GM18502 (cell line): ENCODE data around the gene PACS2.

Experiments used
- ATAC-seq: cut with Tn5 transposase; IDR thresholded peaks from one replicate; pipeline ENCODE4 v1.9.1; 2021; ENCODE audit warnings: mild to moderate bottlenecking; ENCODE audit not compliant: unreplicated experiment, poor library complexity

Gene PACS2

DNA sequence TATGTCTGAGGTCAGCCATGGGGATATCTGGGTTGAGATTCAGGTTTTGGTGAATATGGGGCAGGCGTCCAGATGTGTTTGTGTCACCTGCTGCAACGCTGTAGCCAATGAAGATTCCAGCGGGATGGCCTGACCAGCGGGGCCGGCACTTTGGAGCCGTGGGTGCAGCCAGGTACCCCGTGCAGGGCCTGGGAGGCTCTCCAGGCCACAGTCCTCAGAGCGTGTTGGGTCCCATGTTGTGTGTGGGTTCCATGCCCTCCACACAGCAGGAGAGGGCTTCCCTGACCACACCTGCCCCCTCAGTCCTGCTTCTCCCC is 80.9 kb downstream of the PACS2 start:
- no peak for ATAC-seq

DNA sequence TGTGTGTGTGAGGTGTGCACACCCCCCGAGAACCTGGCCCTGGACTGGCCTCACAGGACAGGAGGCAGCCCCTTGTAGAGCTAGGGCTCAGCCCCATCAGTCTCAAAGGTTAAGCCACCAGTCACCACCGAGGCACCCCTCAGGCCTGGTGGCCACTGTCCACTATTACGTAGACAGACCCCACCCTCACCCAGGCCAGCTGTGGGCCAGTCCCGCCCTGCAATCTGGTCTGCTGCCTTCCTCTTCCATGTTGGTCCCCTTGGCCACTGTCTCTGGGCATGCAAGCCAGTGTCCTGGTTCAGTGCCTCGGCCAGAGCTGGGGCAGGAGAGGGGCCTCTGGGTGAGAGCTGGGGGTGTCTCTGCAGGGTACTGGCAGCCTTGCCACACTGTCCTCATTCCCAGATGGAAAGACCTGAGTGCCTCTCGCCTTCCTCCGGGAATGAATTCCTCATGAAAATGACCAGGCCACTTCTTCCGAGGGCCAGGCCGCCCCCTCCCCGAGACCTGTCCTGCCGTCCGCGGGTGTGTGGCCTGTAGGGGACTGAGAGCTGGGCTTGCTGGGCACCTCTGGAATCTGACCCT is 82.9 kb downstream of the PACS2 start:
- ATAC-seq: peak; percentile 5

DNA sequence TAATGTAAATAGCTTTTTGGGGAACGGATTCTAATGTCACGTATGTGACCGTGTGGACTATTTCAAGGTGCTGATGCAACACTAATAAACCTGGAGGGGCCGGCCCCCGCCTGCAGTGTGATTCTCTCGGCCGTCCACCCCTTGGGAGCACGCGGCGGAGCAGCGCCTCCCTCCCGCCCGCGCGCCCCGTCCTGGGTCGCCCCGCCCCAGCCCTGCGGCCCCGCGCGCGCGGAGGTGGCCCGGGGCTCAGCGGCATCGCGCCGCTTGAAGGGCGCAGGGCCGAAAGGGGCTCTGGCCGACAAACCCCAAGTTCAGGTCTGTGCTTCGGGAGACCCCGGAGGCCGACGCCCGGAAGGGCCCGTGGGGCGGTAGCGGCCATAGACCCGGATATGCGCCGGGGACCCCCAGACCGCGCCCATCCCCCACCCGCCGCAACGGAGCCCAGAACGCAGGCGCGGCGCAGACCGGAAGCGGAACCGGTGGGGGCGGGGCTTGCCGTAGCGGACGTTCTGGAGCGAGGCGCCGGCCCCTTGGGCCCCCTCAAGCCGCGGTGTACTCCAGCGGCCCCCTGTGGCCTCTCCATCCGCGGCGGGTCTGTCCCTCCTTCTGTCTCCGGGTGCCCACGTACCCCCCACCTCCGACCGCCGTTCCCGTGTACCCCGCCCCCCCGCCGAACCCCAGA is 83.6 kb downstream of the PACS2 start, which contains the start of gene TEX22:
Gene TEX22, plus strand, starts transcription at position 495 of the 682 bp plus-strand sequence. CDS start 803 bp downstream, outside the sequence.
- peak; percentile 82 for ATAC-seq

DNA sequence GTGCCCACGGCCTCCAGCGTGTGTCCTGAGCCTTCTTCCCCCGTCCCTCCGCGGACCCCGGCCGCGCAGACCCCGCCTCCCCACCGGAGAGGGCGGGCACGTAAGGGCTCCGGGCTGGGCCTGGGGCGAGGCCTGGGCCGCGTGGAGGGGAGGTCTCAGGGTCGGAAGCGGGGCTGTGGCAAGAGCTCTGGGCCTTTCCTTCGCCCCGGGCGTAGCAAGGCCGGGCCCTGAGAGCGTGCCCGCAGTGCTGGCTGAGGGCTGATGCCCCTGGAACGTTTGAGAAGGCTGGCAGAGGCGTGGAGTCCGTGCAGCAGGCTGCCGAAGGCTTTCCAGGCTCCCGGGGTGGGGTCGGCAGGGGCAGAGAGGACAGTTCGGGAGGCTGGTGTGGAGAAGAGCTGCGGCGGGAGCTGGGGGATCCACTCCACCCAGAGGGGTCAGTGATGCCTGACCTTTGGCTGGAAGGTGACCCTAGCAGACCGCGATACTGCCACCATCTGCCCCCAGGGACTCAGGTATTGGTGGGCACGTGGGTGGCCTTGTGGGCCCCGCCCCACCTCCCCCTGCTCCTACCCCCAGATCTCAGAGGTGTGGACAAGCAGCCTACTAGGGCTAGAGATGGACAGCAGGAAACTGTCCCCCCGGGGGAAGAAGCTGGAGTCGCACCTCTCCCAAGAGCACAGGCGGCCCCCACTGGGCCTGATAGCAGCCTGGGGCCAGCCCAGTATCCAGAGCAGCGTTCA is 84.3 kb downstream of the PACS2 start:
- peak; percentile 50 for ATAC-seq

DNA sequence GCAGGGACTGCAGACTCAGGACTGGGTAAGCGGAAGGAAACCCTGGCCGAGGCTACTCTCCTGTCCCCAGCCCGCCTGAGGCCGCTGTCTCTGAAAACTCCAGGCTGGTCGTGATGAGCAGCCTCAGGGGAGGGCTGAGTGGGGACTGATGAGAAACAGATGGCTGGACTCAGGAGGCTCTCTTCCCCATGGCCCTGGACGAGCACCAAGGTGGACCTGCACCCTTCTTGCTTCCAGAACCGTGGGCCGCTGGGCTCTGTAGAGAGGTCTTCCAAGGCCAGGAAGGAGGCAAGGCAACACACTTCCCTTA is 84.9 kb downstream of the PACS2 start:
- no peak for ATAC-seq

DNA sequence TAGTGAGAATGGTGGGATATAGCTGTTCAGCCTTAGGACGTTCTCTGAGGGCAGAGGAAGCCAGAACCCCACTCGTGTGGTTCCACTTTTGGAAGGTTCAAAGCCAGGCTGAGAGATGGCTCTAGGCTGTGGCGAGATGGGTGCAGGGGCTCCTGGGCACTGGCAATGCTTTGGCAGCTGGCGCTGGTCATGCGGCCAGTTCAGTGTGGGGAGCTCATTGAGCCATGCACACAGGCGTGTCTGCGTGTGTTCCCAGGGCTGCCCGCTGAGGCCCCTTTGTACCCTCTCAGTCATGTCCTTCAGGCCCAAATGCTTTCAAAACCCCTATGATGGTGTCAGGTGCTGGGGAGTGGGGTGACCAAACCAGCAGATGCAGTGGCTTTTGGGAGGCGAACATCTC is 85.5 kb downstream of the PACS2 start:
- ATAC-seq: no peak

DNA sequence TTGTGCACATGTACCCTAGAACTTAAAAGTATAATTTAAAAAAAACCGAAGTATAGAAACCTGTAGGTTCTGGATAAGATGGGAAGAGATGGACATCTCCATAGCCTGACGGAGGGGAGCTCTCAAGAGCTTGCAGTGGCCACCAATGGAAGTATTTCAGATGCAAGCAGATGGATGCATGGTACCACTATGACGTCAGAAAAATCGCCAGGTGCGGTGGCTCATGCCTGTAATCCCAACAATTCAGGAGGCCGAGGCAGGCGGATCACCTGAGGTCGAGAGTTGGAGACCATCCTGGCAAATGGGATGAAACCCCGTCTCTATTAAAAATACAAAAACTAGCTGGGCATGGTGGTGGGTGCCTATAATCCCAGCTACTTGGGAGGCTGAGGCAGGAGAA is 87.2 kb downstream of the PACS2 start:
- no peak for ATAC-seq

DNA sequence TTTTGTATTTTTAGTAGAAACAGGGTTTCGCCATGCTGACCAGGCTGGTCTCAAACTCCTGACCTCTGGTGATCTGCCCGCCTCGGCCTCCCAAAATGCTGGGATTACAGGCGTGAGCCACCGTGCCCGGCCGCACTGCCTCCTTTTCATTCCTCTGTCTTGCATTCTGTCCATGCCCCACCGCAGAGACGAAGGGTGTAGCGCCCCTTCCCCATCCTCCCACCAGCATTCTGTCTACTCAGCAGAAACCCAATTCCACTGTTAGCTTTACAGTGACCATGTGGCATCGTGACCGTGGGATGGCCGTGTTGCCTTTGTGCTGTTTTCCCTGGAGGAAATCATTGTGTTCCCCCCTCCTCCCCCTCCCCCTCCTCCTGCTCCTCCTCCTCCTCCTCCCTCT is 94.0 kb downstream of the PACS2 start:
- no peak for ATAC-seq

DNA sequence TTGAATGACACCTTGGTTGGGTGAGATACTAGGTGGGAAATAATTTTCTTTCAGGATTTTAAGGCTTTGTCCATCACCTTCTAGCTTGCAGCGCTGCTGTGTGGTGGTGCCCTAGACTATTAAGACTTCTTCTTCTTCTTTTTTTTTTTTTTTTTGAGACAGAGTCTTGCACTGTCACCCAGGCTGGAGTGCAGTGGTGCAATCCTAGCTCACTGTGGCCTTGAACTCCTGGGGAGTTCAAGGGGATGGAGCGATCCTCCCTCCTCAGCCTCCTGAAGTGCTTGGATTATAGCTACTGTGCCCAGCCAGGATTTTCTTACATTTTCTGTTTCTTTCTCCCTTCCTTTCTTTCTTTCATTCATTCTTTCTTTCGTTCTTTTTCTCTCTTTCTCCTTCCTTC is 94.8 kb downstream of the PACS2 start:
- ATAC-seq: no peak

DNA sequence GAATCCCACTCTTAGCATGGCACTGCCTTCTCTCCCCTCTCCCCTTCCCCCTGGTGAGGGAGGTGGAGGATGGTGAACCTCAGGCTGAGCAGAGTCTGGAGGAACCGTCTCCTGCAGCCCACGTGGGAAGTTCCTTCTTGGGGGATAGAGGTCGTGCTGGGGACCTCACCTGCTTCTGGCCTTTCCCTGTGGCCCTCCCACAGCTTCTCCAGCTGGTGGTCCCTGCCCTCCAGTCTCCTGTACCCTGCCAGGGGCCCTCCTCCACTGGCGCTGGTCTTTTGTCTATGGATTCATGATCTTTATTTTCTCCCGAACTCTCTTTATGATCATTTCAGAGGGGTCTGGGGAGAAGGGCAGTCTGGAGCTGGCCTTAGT is 96.1 kb downstream of the PACS2 start:
- ATAC-seq: no peak

DNA sequence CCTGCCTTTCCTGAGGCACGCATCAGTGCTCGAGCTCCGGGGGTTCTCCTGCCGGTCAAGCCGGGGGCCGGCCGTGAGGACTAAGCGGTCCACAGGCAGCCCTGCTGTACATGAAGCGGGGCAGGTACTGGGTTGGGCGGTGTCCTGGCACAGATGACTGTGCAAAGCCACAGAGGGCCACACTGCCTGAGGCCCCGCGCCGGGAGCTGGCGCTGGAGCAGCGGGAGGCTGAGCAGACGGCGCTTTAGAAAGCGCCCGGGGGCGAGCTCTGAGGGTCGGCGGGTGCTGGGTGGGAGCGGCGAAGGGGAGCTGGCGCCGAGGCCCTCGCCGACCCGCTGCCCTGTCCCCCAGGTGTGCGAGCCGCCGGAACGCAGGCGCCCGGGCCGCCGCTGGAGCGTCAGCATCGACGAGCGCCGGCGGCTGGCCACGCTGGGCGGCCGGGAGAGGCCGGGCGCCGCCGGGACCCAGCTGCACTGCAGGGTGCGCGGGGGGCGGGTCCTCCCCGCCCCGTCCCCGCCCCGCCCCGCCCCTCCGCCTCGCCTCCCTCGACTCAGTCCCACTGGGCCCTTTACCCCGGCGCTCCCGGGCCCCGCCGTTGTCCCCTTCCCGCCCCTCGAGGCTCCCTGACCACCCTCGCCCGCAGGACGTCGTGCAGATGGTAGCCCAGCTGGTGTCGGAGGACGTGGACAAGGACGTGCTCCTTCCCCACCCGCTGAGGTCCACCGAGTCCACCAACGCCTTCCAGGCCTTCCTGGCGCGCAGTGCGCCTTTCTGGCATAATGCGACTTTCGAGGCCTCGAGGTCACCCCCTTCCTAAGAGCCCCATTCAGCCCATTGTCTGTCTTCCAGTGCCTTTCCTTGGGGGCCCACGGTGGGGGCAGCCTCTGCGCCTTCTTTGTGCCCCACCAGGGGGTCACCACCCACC is 96.7 kb downstream of the PACS2 start:
- no peak for ATAC-seq

DNA sequence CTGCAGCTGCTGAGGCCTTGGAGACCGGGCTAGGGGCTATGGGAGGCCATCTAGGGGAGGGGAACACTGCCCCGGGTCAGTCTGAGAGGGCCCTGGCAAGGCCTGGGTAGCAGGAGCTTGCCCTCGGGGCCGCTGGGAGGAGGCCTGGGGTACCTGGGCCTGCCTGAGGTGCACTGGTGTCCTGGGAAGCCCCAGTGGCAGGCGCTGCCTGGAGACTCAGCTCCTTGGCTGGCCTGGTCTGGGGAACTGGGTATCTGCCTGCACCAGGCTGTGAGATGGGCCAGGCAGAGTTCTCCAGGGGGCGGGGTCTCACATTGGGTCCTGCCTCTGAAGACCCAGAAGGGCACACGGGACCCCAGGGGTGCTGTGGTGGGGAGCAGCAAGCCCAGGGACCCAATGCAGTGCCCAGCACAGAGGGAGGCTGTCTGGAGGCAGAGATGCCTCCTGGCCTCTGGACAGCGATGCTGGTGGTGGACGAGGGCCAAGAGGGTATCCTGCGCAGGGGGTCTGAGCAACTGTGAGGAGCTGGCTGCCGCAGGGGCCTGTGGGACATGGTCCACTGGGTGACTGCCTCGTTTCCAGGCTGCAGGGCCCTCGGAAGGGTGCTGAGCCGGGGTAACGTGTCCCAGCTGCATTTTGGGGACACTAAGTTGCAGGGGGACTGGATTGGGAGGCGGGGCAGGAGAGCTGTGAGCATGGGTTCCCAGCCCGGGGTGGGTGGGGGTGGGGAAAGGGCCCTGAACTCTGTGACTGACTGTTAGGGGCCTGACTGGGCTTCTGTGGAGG is 97.6 kb downstream of the PACS2 start:
- no peak for ATAC-seq

DNA sequence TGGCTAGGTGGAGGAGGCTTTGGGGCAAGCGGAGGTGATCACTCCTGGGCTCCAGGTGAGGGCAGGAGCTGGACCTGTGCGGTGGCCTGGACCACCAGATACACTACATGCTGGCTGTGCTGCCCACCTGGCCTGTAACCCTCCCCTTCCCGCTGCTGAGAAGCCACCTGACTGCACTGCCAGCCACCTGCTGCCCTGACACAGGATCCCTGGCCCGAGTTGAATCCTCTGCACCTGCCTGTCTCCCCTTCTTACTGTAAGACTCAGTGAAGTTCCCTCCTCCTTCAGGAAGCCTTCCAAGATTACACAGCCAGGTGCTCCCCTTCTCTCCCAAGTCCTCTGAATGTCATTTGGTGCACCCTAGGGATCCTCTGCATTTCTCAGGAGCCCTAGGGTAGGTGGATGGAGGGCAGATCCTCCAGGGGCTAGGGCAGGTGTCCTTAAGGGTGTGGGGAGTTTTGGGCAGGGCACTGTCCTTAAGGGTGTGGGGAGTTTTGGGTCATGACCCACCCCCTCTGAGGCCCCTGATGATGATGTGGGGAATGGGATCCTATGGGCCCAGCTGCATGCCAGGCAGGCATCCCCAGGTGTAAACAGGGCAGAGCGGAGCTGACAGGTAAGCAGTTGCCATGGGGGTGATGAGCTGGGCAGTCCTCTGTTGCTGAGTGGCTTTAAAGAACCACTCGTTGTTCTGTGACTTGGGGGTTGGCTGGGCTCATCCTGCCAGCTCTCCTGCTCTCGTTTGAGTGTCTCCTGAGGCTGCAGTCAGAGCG is 98.4 kb downstream of the PACS2 start:
- ATAC-seq: no peak

DNA sequence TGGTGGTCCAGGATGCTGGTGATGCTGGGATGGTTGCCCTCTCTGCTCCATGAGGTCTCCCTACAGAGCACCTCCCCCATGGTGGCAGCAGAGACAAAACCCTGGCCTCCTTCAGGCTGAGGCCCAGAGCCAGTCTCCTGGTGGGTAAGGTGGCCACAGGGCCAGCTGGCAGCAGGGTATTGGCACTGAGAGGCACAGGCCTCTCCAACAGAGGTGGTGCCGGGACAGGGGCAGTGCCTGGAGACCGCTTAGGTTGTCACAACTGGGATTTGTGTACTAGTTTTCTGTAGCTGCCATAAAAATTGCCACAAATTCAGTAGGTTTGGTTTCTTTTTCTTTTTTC is 99.0 kb downstream of the PACS2 start:
- no peak for ATAC-seq

DNA sequence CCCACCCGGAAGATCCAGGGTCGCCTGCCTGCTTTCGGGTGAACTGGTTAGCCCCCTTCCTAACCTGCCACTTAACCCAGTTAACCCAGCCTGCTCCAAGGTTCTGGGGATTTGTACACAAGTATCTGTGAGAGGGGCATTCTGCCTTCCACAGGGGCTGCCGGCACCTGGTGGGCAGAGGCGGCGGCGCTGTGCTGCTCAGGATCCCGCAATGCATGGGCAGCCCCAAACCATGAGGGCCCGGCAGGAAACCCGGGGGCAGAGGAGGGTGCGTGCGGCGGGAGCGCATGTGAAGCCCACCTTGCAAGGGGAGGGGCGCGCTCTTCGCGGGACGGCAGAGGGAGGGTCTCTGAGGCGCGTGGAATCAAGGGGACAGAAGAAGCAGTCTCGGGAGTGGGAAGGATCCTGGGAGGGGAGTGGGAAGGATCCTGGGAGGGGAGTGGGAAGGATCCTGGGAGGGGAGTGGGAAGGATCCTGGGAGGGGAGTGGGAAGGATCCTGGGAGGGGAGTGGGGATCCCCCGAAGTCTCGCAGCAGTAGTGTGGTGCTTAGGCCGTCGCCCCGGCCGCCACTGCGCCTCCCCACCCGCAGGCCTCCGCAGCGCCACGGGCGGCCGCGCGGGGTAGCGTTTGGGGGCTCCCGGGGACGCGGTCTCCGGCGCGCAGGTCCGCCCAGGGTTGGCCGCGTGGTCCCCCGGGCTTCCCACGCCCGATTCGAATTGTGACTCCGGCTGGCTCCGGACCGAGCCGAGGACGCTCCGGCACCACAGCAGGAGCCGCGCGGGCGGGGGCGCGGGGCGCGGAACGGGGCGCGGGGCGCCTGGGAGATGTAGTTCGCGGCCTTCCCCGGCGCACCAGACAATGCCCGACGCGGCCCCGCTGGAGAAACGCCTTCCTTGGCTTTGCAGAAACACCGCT is 100.2 kb downstream of the PACS2 start:
- ATAC-seq: peak; percentile 52

DNA sequence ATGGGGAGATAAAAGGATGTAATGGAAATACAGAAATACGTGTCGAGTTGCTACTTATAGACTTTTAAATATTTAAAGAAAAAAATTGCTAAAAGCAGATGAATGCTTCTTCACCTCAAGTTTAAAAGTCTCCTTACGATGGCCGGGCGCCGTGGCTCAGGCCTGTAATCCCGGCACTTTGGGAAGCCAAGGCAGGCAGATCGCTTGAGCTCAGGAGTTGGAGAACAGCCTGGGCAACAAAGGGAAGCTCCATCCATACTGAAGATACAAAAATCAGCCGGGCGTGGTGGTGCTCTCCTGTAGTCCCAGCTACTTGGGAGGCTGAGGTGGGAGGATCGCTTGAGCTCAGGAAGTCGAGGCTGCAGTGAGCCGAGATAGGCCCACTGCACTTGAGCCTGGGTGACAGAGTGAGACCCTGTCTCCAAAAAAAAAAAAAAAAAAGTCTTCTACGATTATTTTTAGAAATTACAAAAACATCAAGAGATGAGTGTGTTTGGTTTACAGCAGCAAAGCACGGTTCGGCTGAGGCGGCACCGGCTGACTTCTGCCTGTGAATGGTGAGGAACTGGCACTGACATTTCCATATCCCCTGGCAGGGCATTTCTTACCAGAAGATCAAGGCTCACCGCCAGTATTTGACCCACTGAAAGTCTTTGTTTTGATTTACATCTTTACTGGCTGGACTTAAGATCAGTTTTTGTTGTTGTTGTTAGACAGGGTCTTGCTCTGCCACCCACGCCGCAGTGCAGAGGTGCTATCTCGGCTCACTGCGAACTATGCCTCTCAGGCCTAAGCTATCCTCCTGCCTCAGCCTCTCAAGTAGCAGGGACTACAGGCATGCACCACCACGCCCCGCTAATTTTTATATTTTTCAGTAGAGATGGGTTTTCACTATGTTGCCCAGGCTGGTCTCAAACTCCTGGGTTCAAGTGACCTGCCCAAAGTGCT is 101.2 kb downstream of the PACS2 start:
- ATAC-seq: no peak

DNA sequence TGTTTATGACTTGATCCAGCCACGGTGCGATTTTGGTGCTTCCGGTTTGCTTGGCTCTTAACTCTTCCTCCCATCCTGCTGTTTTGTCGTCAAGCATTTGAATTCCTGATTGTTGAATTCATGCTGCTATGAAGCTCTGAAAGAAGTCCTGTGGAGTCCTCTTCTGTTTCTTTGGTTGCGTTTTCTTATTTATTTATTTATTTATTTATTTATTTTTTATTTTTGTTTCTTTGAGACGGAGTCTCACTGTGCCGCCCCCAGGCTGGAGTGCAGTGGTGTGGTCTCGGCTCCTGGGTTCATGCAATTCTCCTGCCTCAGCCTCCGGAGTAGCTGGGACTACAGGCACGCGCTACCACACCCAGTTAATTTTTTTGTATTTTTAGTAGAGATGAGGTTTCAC is 102.1 kb downstream of the PACS2 start:
- ATAC-seq: no peak
